H9 (cell line): ENCODE results near the gene ATRIP. TPM values are rescaled to one million over a fixed set of nuclear protein-coding genes. Genes with fewer than 3 reads are reported as not detected.
A peak's percentile ranks its signal among the peaks of the same experiment; 100 is the strongest.

Experiments used
- DNase-seq: peaks from one replicate; pipeline ENCODE4 v3.0.0-alpha.2; 2017
- H2AFZ ChIP-seq: one replicate; pipeline ENCODE4 v1.6.1; 2013; ENCODE audit warnings: mild to moderate bottlenecking, low read length, control low read depth, moderate library complexity
- H2AK5ac ChIP-seq: 2 replicates; pipeline ENCODE4 v1.6.1; 2013; ENCODE audit warnings: low read length, control low read depth, mixed read lengths; ENCODE audit not compliant: insufficient read length
- H2BK120ac ChIP-seq: one replicate; pipeline ENCODE4 v1.6.1; 2013; ENCODE audit warnings: low read depth, mild to moderate bottlenecking, low read length, control low read depth, inconsistent platforms; ENCODE audit not compliant: poor library complexity, severe bottlenecking
- H2BK12ac ChIP-seq: 2 replicates; pipeline ENCODE4 v1.6.1; 2013; ENCODE audit warnings: low read length, control low read depth, mixed read lengths, low read depth; ENCODE audit not compliant: insufficient read length
- H2BK15ac ChIP-seq: 2 replicates; pipeline ENCODE4 v1.6.1; 2013; ENCODE audit warnings: low read depth, low read length, control low read depth
- H2BK20ac ChIP-seq: one replicate; pipeline ENCODE4 v1.6.1; 2013; ENCODE audit warnings: low read depth, mild to moderate bottlenecking, low read length, control low read depth, inconsistent platforms; ENCODE audit not compliant: poor library complexity, severe bottlenecking
- H2BK5ac ChIP-seq: 2 replicates; pipeline ENCODE4 v1.6.1; 2013; ENCODE audit warnings: low read length, control low read depth, mixed read lengths; ENCODE audit not compliant: insufficient read length
- H3K14ac ChIP-seq: 2 replicates; pipeline ENCODE4 v1.6.1; 2013; ENCODE audit warnings: low read length, control low read depth; ENCODE audit not compliant: insufficient read depth
- H3K18ac ChIP-seq: 2 replicates; pipeline ENCODE4 v1.6.1; 2013; ENCODE audit warnings: low read depth, mild to moderate bottlenecking, mixed read lengths, low read length, control low read depth; ENCODE audit not compliant: insufficient read length
- H3K23ac ChIP-seq: 2 replicates; pipeline ENCODE4 v1.6.1; 2013; ENCODE audit warnings: low read length, control low read depth, mixed read lengths, low read depth; ENCODE audit not compliant: insufficient read length
- H3K23me2 ChIP-seq: 2 replicates; pipeline ENCODE4 v1.6.1; 2013; ENCODE audit warnings: low read depth, mild to moderate bottlenecking, mixed read lengths, low read length, control low read depth; ENCODE audit not compliant: insufficient read length, poor library complexity, severe bottlenecking
- H3K27ac ChIP-seq: 2 replicates; pipeline ENCODE4 v1.5.1; 2013; ENCODE audit warnings: low read length, control low read depth, mixed read lengths, low read depth; ENCODE audit not compliant: insufficient read length
- H3K27me3 ChIP-seq: 2 replicates; pipeline ENCODE4 v1.6.1; 2013; ENCODE audit warnings: low read length, control low read depth, inconsistent platforms; ENCODE audit not compliant: insufficient read depth
- H3K4ac ChIP-seq: 2 replicates; pipeline ENCODE4 v1.6.1; 2013; ENCODE audit warnings: low read depth, mild to moderate bottlenecking, control low read depth, inconsistent platforms, low read length, moderate library complexity
- H3K4me1 ChIP-seq: 2 replicates; pipeline ENCODE4 v1.6.1; 2013; ENCODE audit warnings: low read length, control low read depth, inconsistent platforms; ENCODE audit not compliant: insufficient read depth
- H3K4me2 ChIP-seq: 2 replicates; pipeline ENCODE4 v1.6.1; 2013; ENCODE audit warnings: low read length, control low read depth, mixed read lengths; ENCODE audit not compliant: insufficient read length, insufficient read depth
- H3K56ac ChIP-seq: 2 replicates; pipeline ENCODE4 v1.6.1; 2013; ENCODE audit warnings: low read depth, mild to moderate bottlenecking, mixed read lengths, low read length, control low read depth; ENCODE audit not compliant: insufficient read length
- H3K79me1 ChIP-seq: 2 replicates; pipeline ENCODE4 v1.6.1; 2013; ENCODE audit warnings: low read depth, mild to moderate bottlenecking, moderate library complexity, low read length, control low read depth, inconsistent platforms; ENCODE audit not compliant: insufficient read depth, poor library complexity, severe bottlenecking
- H3K79me2 ChIP-seq: 2 replicates; pipeline ENCODE4 v1.6.1; 2013; ENCODE audit warnings: low read length, control low read depth, inconsistent platforms; ENCODE audit not compliant: insufficient read depth
- H3K9ac ChIP-seq: 2 replicates; pipeline ENCODE4 v1.6.1; 2013; ENCODE audit warnings: low read length, control low read depth, mixed read lengths; ENCODE audit not compliant: insufficient read length; ENCODE audit errors: extremely low read depth
- H3K9me3 ChIP-seq: one replicate; pipeline ENCODE4 v1.6.1; 2013; ENCODE audit warnings: low read depth, low read length, inconsistent platforms; ENCODE audit not compliant: control insufficient read depth
- H3T11ph ChIP-seq: one replicate; pipeline ENCODE4 v1.6.1; 2013; ENCODE audit warnings: mild to moderate bottlenecking, low read length, control low read depth, inconsistent platforms
- H4K20me1 ChIP-seq: one replicate; pipeline ENCODE4 v1.6.1; 2013; ENCODE audit not compliant: control insufficient read depth, insufficient read length, insufficient read depth
- H4K5ac ChIP-seq: 2 replicates; pipeline ENCODE4 v1.6.1; 2013; ENCODE audit warnings: low read depth, mild to moderate bottlenecking, mixed read lengths, low read length, control low read depth; ENCODE audit not compliant: insufficient read length
- H4K8ac ChIP-seq: replicated peaks from 2 replicates; pipeline ENCODE4 v1.6.1; 2013; ENCODE audit warnings: low read length, control low read depth, mixed read lengths, low read depth; ENCODE audit not compliant: insufficient read length
- H4K91ac ChIP-seq: 2 replicates; pipeline ENCODE4 v1.6.1; 2013; ENCODE audit warnings: low read depth, mild to moderate bottlenecking, moderate library complexity, mixed read lengths, low read length, control low read depth; ENCODE audit not compliant: insufficient read length
- H3K27ac Mint-ChIP-seq, 3 experiments: 2 replicates in 2 of 3; 3 replicates in 1 of 3; pipeline ENCODE4 v1.8.0; 2020 to 2021; ENCODE audit warnings: mixed read lengths in 3 of 3, mild to moderate bottlenecking in 1 of 3, moderate library complexity in 1 of 3
- H3K27me3 Mint-ChIP-seq: 2 replicates; pipeline ENCODE4 v1.8.0; 2021; ENCODE audit warnings: low read depth, mild to moderate bottlenecking, moderate library complexity, mixed read lengths
- H3K36me3 Mint-ChIP-seq, 3 experiments: 2 replicates in 2 of 3; 3 replicates in 1 of 3; pipeline ENCODE4 v1.8.0; 2020 to 2021; ENCODE audit warnings: low read depth in 3 of 3, mixed read lengths in 3 of 3; ENCODE audit not compliant: insufficient read depth in 1 of 3
- H3K4me1 Mint-ChIP-seq, 2 experiments: 2 replicates each; pipeline ENCODE4 v1.8.0; 2020; ENCODE audit warnings: mixed read lengths in 2 of 2
- H3K4me3 Mint-ChIP-seq, 2 experiments: 2 replicates in 1 of 2; 3 replicates in 1 of 2; pipeline ENCODE4 v1.8.0; 2020 to 2021; ENCODE audit warnings: mild to moderate bottlenecking in 2 of 2, mixed read lengths in 2 of 2, moderate library complexity in 1 of 2
- H3K9me3 Mint-ChIP-seq, 2 experiments: 2 replicates in 1 of 2; 3 replicates in 1 of 2; pipeline ENCODE4 v1.8.0; 2020; ENCODE audit warnings: mild to moderate bottlenecking in 2 of 2, mixed read lengths in 2 of 2, moderate library complexity in 1 of 2
- CTCF ChIP-seq: fragments of 200-600 bp; sonication (generic); conservative IDR thresholded peaks from 3 replicates; pipeline ENCODE4 v1.8.0; 2021; ENCODE audit warnings: antibody characterized with exemption, mild to moderate bottlenecking
- WGBS: extraction: QIAGEN DNeasy Blood & Tissue Kit; methylation state at CpG from one replicate; pipeline ENCODE4 v1.1.7; 2013; ENCODE audit warnings: missing lambda C conversion rate, low lambda C conversion rate, mixed read lengths; ENCODE audit not compliant: insufficient read length; ENCODE audit errors: extremely low coverage; 5-methylcytosine and 5-hydroxymethylcytosine counted together
- total RNA-seq: library from RNA; stranded (reverse); gene quantifications from 2 replicates; pipeline ENCODE4 v1.2.1, GENCODE V29; 2021

Gene ATRIP
- total RNA-seq, 1 experiment from 2014 or later, result 16.3 TPM

GRCh38 chr3:48409291-48410201 is 37.0 kb upstream of the ATRIP start:
- H2BK15ac ChIP-seq, result no peak overlapping the region

More at GRCh38 chr3:48409291-48410201, 37.0 kb upstream of the ATRIP start:
- H3K4me1 Mint-ChIP-seq, result no peaks in the 10 kb centered on the region
- Histone ChIP-seq H4K20me1 (no peaks in the 10 kb centered on the region), H3K27ac (no peak overlapping the region), H2BK20ac (no peak overlapping the region), H3K4ac (no peak overlapping the region), H3K9me3 (no peaks in the 10 kb centered on the region), H3K18ac (no peak overlapping the region), H3K56ac (no peak overlapping the region), H3K79me1 (no peaks in the 10 kb centered on the region), H3K23ac (no peak overlapping the region), H2BK5ac (no peak overlapping the region), H3K79me2 (no peaks in the 10 kb centered on the region), H3K9ac (no peak overlapping the region), H3T11ph (no peak overlapping the region), H3K23me2 (no peaks in the 10 kb centered on the region), H2BK12ac (no peak overlapping the region), H3K14ac (no peak overlapping the region), H3K27me3 (no peaks in the 10 kb centered on the region), H4K5ac (no peak overlapping the region), H3K4me1 (no peaks in the 10 kb centered on the region), H4K91ac (no peak overlapping the region), H2AFZ (no peak overlapping the region), H2AK5ac (no peak overlapping the region), H2BK120ac (no peak overlapping the region), H3K4me2 (no peak overlapping the region), H4K8ac (no peak overlapping the region)
- no peak for TF ChIP-seq CTCF
- WGBS, result no CpG with 5 or more reads among the region's 31 CpGs
- no peak overlapping the region for H3K4me3 Mint-ChIP-seq
- DNase-seq, result peak; percentile 25
- H3K9me3 Mint-ChIP-seq, result no peaks in the 10 kb centered on the region
- peak overlapping the region in 1 of 3 experiments; percentile 91; a peak in 2 of 7 replicates for H3K27ac Mint-ChIP-seq
- peaks cover 63 to 97% (median 93%) of the 10 kb centered on the region in 3 experiments for H3K36me3 Mint-ChIP-seq
- H3K27me3 Mint-ChIP-seq, result no peaks in the 10 kb centered on the region; the same call in 1 of the 2 replicates
